Liver (tissue), 9 donors: ENCODE data around the gene MAGI1. TPM values are rescaled to one million over a fixed set of nuclear protein-coding genes. Genes with fewer than 3 reads are reported as not detected.

Source experiments
- DNase-seq: peaks from one replicate; pipeline ENCODE4 v3.0.0-alpha.2; 2017; ENCODE audit warnings: low spot score
- H3K27ac ChIP-seq, 2 donors: one replicate each; pipeline ENCODE4 v1.7.0; 2013; ENCODE audit warnings: inconsistent platforms in 2 of 2, low read length in 2 of 2, control low read depth in 1 of 2, low read depth in 1 of 2, mild to moderate bottlenecking in 1 of 2
- H3K27me3 ChIP-seq, 4 donors: one replicate each; pipeline versions ENCODE4 v1.6.1 to v1.7.0; 2013; ENCODE audit warnings: low read length in 3 of 4, inconsistent platforms in 1 of 4, mild to moderate bottlenecking in 1 of 4, moderate library complexity in 1 of 4; ENCODE audit not compliant: control insufficient read depth in 4 of 4, insufficient read depth in 4 of 4
- H3K36me3 ChIP-seq, 4 donors: one replicate each; pipeline versions ENCODE4 v1.6.1 to v1.7.0; 2013; ENCODE audit warnings: low read length in 3 of 4, mild to moderate bottlenecking in 3 of 4, low read depth in 1 of 4, moderate library complexity in 1 of 4; ENCODE audit not compliant: control insufficient read depth in 4 of 4, insufficient read depth in 3 of 4
- H3K4me1 ChIP-seq, 4 donors: one replicate each; pipeline versions ENCODE4 v1.6.1 to v1.7.0; 2013; ENCODE audit warnings: low read length in 3 of 4, mild to moderate bottlenecking in 3 of 4, moderate library complexity in 1 of 4; ENCODE audit not compliant: control insufficient read depth in 4 of 4, insufficient read depth in 4 of 4
- H3K4me3 ChIP-seq, 3 donors: one replicate each; pipeline versions ENCODE4 v1.6.1 to v1.7.0; 2013; ENCODE audit warnings: low read length in 3 of 3, control low read depth in 1 of 3, low read depth in 1 of 3, mild to moderate bottlenecking in 1 of 3
- H3K9ac ChIP-seq, 2 donors: one replicate each; pipeline ENCODE4 v1.7.0; 2013; ENCODE audit warnings: low read length in 2 of 2, mild to moderate bottlenecking in 2 of 2, moderate library complexity in 2 of 2, control low read depth in 1 of 2, low read depth in 1 of 2
- H3K9me3 ChIP-seq, 4 donors: one replicate each; pipeline versions ENCODE4 v1.6.1 to v1.7.0; 2013; ENCODE audit warnings: low read length in 3 of 4; ENCODE audit not compliant: control insufficient read depth in 4 of 4
- ATF3 ChIP-seq: IDR thresholded peaks from 2 replicates; pipeline ENCODE4 v1.6.1; 2016; ENCODE audit warnings: antibody characterized with exemption
- CTCF ChIP-seq: fragments of 150-350 bp; IDR thresholded peaks from 2 replicates; pipeline ENCODE4 v1.5.1; 2017; ENCODE audit warnings: improper control_type of control experiment, low read depth, low read length; ENCODE audit not compliant: missing input control
- EGR1 ChIP-seq, 2 donors: IDR thresholded peaks; 2 replicates each; pipeline ENCODE4 v1.6.1; 2016 to 2018; ENCODE audit warnings: antibody characterized with exemption in 2 of 2, low read depth in 2 of 2
- FOXA1 ChIP-seq: IDR thresholded peaks from 2 replicates; pipeline ENCODE4 v1.6.1; 2016; ENCODE audit warnings: antibody characterized with exemption
- FOXA2 ChIP-seq: IDR thresholded peaks from 2 replicates; pipeline ENCODE4 v1.6.1; 2016; ENCODE audit warnings: antibody characterized with exemption
- GABPA ChIP-seq, 2 donors: IDR thresholded peaks in 1 of 2; conservative IDR thresholded peaks in 1 of 2; 2 replicates each; pipeline ENCODE4 v1.6.1; 2016; ENCODE audit warnings: antibody characterized with exemption in 2 of 2, mild to moderate bottlenecking in 1 of 2, moderate library complexity in 1 of 2
- HNF4A ChIP-seq, 2 donors: conservative IDR thresholded peaks; 2 replicates each; pipeline ENCODE4 v1.6.1; 2016; ENCODE audit warnings: antibody characterized with exemption in 2 of 2, mild to moderate bottlenecking in 2 of 2
- HNF4G ChIP-seq: IDR thresholded peaks from 2 replicates; pipeline ENCODE4 v1.6.1; 2016; ENCODE audit warnings: antibody characterized with exemption
- JUND ChIP-seq, 2 donors: IDR thresholded peaks; 2 replicates each; pipeline ENCODE4 v1.6.1; 2016; ENCODE audit warnings: antibody characterized with exemption in 2 of 2
- NR2F2 ChIP-seq: IDR thresholded peaks from 2 replicates; pipeline ENCODE4 v1.6.1; 2016; ENCODE audit warnings: antibody characterized with exemption
- RAD21 ChIP-seq, 2 donors: IDR thresholded peaks; 2 replicates each; pipeline ENCODE4 v1.6.1; 2016; ENCODE audit warnings: antibody characterized with exemption in 2 of 2, mild to moderate bottlenecking in 2 of 2
- REST ChIP-seq: IDR thresholded peaks from 2 replicates; pipeline ENCODE4 v1.6.1; 2016; ENCODE audit warnings: antibody characterized with exemption, mild to moderate bottlenecking
- RXRA ChIP-seq, 2 donors: IDR thresholded peaks; 2 replicates each; pipeline ENCODE4 v1.6.1; 2017 to 2018; ENCODE audit warnings: antibody characterized with exemption in 2 of 2, mild to moderate bottlenecking in 1 of 2
- SP1 ChIP-seq: IDR thresholded peaks from 2 replicates; pipeline ENCODE4 v1.6.1; 2018; ENCODE audit warnings: antibody characterized with exemption, mild to moderate bottlenecking
- TAF1 ChIP-seq: conservative IDR thresholded peaks from 2 replicates; pipeline ENCODE4 v1.6.1; 2016; ENCODE audit warnings: antibody characterized with exemption, mild to moderate bottlenecking
- YY1 ChIP-seq: IDR thresholded peaks from 2 replicates; pipeline ENCODE4 v1.6.1; 2016; ENCODE audit warnings: antibody characterized with exemption, mild to moderate bottlenecking
- ZBTB33 ChIP-seq: IDR thresholded peaks from 2 replicates; pipeline ENCODE4 v1.6.1; 2016; ENCODE audit warnings: antibody characterized with exemption
- WGBS: extraction: QIAGEN DNeasy Blood & Tissue Kit; methylation state at CpG from one replicate; pipeline ENCODE4 v1.1.7; 2013; 5-methylcytosine and 5-hydroxymethylcytosine counted together
- polyA plus RNA-seq, 2 donors: library from polyadenylated mRNA; stranded (reverse) in 1 of 2; unstranded in 1 of 2; fragments of 200-250 nt in 1 of 2; fragments of >200 nt in 1 of 2; fragmentation: Nextera tagmentation in 1 of 2; extraction: Ambion mirVana in 1 of 2; gene quantifications; one replicate each; pipeline versions ENCODE4 v1.2.1 to v1.2.3, GENCODE V29; 2013 to 2015
- total RNA-seq, 2 donors: library from RNA; depleted of rRNA; stranded (reverse); fragments of >200 nt; gene quantifications; one replicate each; pipeline ENCODE4 v1.2.3, GENCODE V29; 2014
- donor health status: healthy.
- donor health status: healthy.
- donor health status: healthy.
- donor health status: healthy.
- donor health status: healthy.

MAGI1 gene
- total and polyA plus RNA-seq, 4 donors, result 9.6 to 68.8 (median 14.0) TPM

GRCh38 chr3:65432388-65433003 lies 606.2 kb downstream of the MAGI1 start:
- peaks cover 2 to 22% (median 18%) of the 10 kb centered on the region in 4 donors for H3K36me3 ChIP-seq
- H3K9ac ChIP-seq, result no peak overlapping the region
- DNase-seq, result no peak
- TF ChIP-seq YY1, result no peak
- no peak for TF ChIP-seq HNF4G
- no peak for TF ChIP-seq JUND (IDR thresholded peaks at IDR 0.05)
- no peak for TF ChIP-seq RXRA (IDR thresholded peaks at IDR 0.05)
- TF ChIP-seq RAD21 (IDR thresholded peaks at IDR 0.05), result no peak
- TF ChIP-seq NR2F2, result no peak
- TF ChIP-seq GABPA (IDR thresholded peaks at IDR 0.05 in 1 of 2, conservative IDR thresholded peaks at IDR 0.05 in 1 of 2), result no peak
- 95% methylated on average over 6 of the region's 6 CpGs for WGBS
- no peak overlapping the region for H3K4me3 ChIP-seq
- no peak overlapping the region for H3K27ac ChIP-seq
- no peaks in the 10 kb centered on the region for H3K4me1 ChIP-seq
- no peaks in the 10 kb centered on the region for H3K27me3 ChIP-seq
- H3K9me3 ChIP-seq, result no peaks in the 10 kb centered on the region

- H3K4me3 ChIP-seq, result no peak overlapping the region
- no peaks in the 10 kb centered on the region for H3K4me1 ChIP-seq
- H3K36me3 ChIP-seq, result peaks cover 2 to 16% (median 15%) of the 10 kb centered on the region in 4 donors
- no peaks in the 10 kb centered on the region for H3K9me3 ChIP-seq
- no peak overlapping the region for H3K27ac ChIP-seq
- WGBS, result 86% methylated on average over 3 of the region's 3 CpGs
- DNase-seq, result no peak
- TF ChIP-seq HNF4G, result no peak
- TF ChIP-seq SP1, result no peak
- TF ChIP-seq HNF4A (conservative IDR thresholded peaks at IDR 0.05), result no peak
- TF ChIP-seq GABPA (IDR thresholded peaks at IDR 0.05 in 1 of 2, conservative IDR thresholded peaks at IDR 0.05 in 1 of 2), result no peak
- TF ChIP-seq CTCF, result peak; percentile 29
- TF ChIP-seq RAD21 (IDR thresholded peaks at IDR 0.05), result peak; percentile 50 to 78
- H3K27me3 ChIP-seq, result no peaks in the 10 kb centered on the region
- H3K9ac ChIP-seq, result no peak overlapping the region
Measured at GRCh38 chr3:65425880-65426279, 612.8 kb downstream of the MAGI1 start.

GRCh38 chr3:65422154-65422553 lies 616.6 kb downstream of the MAGI1 start:
- no peak overlapping the region for H3K27ac ChIP-seq
- no peak overlapping the region for H3K4me3 ChIP-seq
- no peaks in the 10 kb centered on the region for H3K27me3 ChIP-seq
- no peaks in the 10 kb centered on the region for H3K4me1 ChIP-seq
- H3K9me3 ChIP-seq, result no peaks in the 10 kb centered on the region
- DNase-seq, result no peak
- peaks cover 0 to 4% (median 2%) of the 10 kb centered on the region in 4 donors for H3K36me3 ChIP-seq
- TF ChIP-seq CTCF (no peak), GABPA (IDR thresholded peaks at IDR 0.05 in 1 of 2, conservative IDR thresholded peaks at IDR 0.05 in 1 of 2) (no peak), FOXA1 (no peak), JUND (IDR thresholded peaks at IDR 0.05) (no peak), HNF4G (no peak), EGR1 (IDR thresholded peaks at IDR 0.05; ENCODE audit: low read depth in 2 of 2) (no peak), ZBTB33 (no peak), REST (no peak), TAF1 (no peak), RAD21 (IDR thresholded peaks at IDR 0.05) (no peak), NR2F2 (no peak), ATF3 (no peak), YY1 (no peak), FOXA2 (no peak), HNF4A (conservative IDR thresholded peaks at IDR 0.05) (no peak), SP1 (no peak)
- H3K9ac ChIP-seq, result no peak overlapping the region
- 83% methylated on average over 3 of the region's 3 CpGs for WGBS
